Activated CD4-positive, alpha-beta T cell treated with anti-CD3 and anti-CD28 coated beads, Interleukin-2, amount 10 ng/mL, durations not matched to agents 7 days and 5 days (primary cell): ENCODE measurements around the gene UQCR11. TPM values are rescaled to one million over a fixed set of nuclear protein-coding genes. Genes with fewer than 3 reads are reported as not detected.
A peak's percentile ranks its signal among the peaks of the same experiment; 100 is the strongest.

Experiments used
- CTCF ChIA-PET: fragments of 350-600 bp; sonication (Branson Sonifier 250); formaldehyde crosslinking; loops from one replicate; lab custom pipeline; 2021; ENCODE audit warnings: antibody characterized with exemption; lab: Charles Lee
- POLR2A ChIA-PET: fragments of 350-600 bp; sonication (Branson Sonifier 250); formaldehyde crosslinking; loops from one replicate; lab custom pipeline; 2021; ENCODE audit warnings: antibody characterized with exemption; lab: Charles Lee
- DNase-seq: peaks from one replicate; pipeline ENCODE4 v3.0.0-alpha.2; 2020
- H3K27ac Mint-ChIP-seq: one replicate; pipeline ENCODE4 v1.8.0; 2021; ENCODE audit warnings: mild to moderate bottlenecking, moderate library complexity, mixed read lengths
- H3K27me3 Mint-ChIP-seq: one replicate; pipeline ENCODE4 v1.8.0; 2021; ENCODE audit warnings: mixed read lengths
- H3K36me3 Mint-ChIP-seq: one replicate; pipeline ENCODE4 v1.8.0; 2021; ENCODE audit warnings: low read depth, mixed read lengths
- H3K4me1 Mint-ChIP-seq: one replicate; pipeline ENCODE4 v1.8.0; 2021; ENCODE audit warnings: mixed read lengths
- H3K4me3 Mint-ChIP-seq: one replicate; pipeline ENCODE4 v1.8.0; 2021; ENCODE audit warnings: mild to moderate bottlenecking, moderate library complexity, mixed read lengths
- H3K9me3 Mint-ChIP-seq: one replicate; pipeline ENCODE4 v1.8.0; 2021; ENCODE audit warnings: mixed read lengths
- total RNA-seq, 2 experiments: library from RNA; stranded (reverse); gene quantifications; one replicate each; pipeline ENCODE4 v1.2.3, GENCODE V29; 2021

UQCR11 gene
- total RNA-seq: 100 to 1,000 TPM; 144 to 184 TPM

GRCh38 chr19:1605236-1606137 is at the start of gene UQCR11:
UQCR11 (minus strand) TSS chr19:1605462; CDS start chr19:1605409, 53 bp downstream.
- ChIA-PET CTCF (interaction anchor here (1.0 to 3.2 kb wide), 5 partner anchors 12 to 45 kb away, joined by 3 to 13 read pairs (median 3); partner anchors contain the start of gene MBD3), POLR2A (interaction anchor here (0.5 to 1.0 kb wide), 2 partner anchors 13 to 742 kb away, joined by 3 to 7 read pairs; partner anchors contain the start of gene MBD3)
- H3K4me1 Mint-ChIP-seq: peaks cover 56% of the 10 kb centered on the region
- H3K36me3 Mint-ChIP-seq: peaks cover 9% of the 10 kb centered on the region
- no peaks in the 10 kb centered on the region for H3K9me3 Mint-ChIP-seq
- DNase-seq: peak; percentile 94
- H3K27ac Mint-ChIP-seq: peak within 1 kb of the TSS; percentile 99
- no peaks in the 10 kb centered on the region for H3K27me3 Mint-ChIP-seq
- peak within 1 kb of the TSS; percentile 99 for H3K4me3 Mint-ChIP-seq

- DNase-seq: no peak
- H3K36me3 Mint-ChIP-seq: peaks cover 5% of the 10 kb centered on the region
- H3K4me3 Mint-ChIP-seq: no peak overlapping the region
- ChIA-PET POLR2A (no interaction called here), CTCF (interaction anchor here (1.0 to 1.1 kb wide), 2 partner anchors 10 to 32 kb away, joined by 3 read pairs; no protein-coding TSS in a partner anchor)
- no peaks in the 10 kb centered on the region for H3K27me3 Mint-ChIP-seq
- H3K4me1 Mint-ChIP-seq: peaks cover 19% of the 10 kb centered on the region
- H3K27ac Mint-ChIP-seq: peak overlapping the region; percentile 25
- H3K9me3 Mint-ChIP-seq: no peaks in the 10 kb centered on the region
Observed at GRCh38 chr19:1654178-1654792, 49.0 kb upstream of the UQCR11 start.

GRCh38 chr19:1653300-1653628 is 48.0 kb upstream of the UQCR11 start:
- POLR2A ChIA-PET: no interaction called here
- H3K36me3 Mint-ChIP-seq: peaks cover 5% of the 10 kb centered on the region
- CTCF ChIA-PET: interaction anchor here (0.9 kb wide), 1 partner anchor 35 kb away, joined by 4 read pairs; no protein-coding TSS in a partner anchor

DNA sequence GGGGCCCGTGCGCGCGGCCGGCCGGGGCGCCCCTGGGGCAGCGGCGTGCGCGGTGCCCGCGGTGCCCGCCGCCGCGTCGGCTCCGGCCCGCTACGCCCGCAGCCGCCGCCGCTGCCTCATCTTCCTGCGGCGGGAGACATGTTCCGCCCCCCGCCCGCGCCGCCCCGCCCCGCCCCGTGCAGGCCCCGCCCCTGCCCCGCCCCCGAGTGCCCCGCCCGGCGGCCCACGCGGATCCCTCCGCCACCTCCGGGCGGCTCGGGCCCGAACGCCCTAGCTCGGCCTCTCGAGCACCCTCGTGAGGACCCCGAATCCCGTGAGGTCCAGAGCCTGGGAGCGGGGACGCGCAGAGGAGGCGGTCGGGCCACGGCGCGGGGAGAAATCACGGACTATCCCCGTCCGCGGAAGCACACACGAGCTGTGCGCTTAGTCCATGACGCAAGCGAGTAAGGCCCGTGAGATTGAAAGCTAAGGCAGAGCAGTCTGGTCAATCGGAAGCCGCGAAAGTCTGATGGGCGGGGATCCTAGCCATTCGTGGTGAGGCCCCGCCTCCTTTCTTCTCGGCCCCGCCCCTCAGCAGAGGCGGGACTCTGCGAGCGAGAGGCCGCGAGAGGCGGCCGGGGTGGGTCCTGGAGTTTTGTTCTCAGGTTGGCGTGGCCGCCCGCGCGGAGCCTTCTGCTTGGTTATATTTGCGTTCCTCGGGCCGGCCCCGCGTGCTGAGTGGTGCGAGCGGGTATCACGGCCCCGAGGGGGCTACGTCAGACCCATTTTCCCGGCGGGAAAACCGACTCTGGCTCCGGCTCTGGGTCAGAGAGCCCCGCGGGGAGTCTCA is 47.4 kb upstream of the UQCR11 start, which contains the start of gene TCF3:
Gene TCF3, minus strand, starts transcription at position 145 of the 829 bp plus-strand sequence. CDS start 2,367 bp downstream, outside the sequence.
- ChIA-PET POLR2A (no interaction called here), CTCF (interaction anchor here (0.9 kb wide), 1 partner anchor 34 kb away, joined by 4 read pairs; no protein-coding TSS in a partner anchor)
- peaks cover 22% of the 10 kb centered on the region for H3K4me1 Mint-ChIP-seq
- peak within 1 kb of the TSS; percentile 74 for H3K4me3 Mint-ChIP-seq
- peak within 1 kb of the TSS; percentile 88 for H3K27ac Mint-ChIP-seq
- H3K36me3 Mint-ChIP-seq: peaks cover 5% of the 10 kb centered on the region
- peak; percentile 98 for DNase-seq
- H3K9me3 Mint-ChIP-seq: no peaks in the 10 kb centered on the region
- H3K27me3 Mint-ChIP-seq: no peaks in the 10 kb centered on the region

More at GRCh38 chr19:1653300-1653628, 48.0 kb upstream of the UQCR11 start:
- DNase-seq: no peak
- no peaks in the 10 kb centered on the region for H3K9me3 Mint-ChIP-seq
- H3K27ac Mint-ChIP-seq: peak overlapping the region; percentile 88
- H3K4me1 Mint-ChIP-seq: peaks cover 22% of the 10 kb centered on the region
- no peaks in the 10 kb centered on the region for H3K27me3 Mint-ChIP-seq
- peak overlapping the region; percentile 65 for H3K4me3 Mint-ChIP-seq

- DNase-seq: peak; percentile 42
- H3K36me3 Mint-ChIP-seq: peaks cover 5% of the 10 kb centered on the region
- H3K9me3 Mint-ChIP-seq: no peaks in the 10 kb centered on the region
- peak overlapping the region; percentile 80 for H3K27ac Mint-ChIP-seq
- no peaks in the 10 kb centered on the region for H3K27me3 Mint-ChIP-seq
- POLR2A ChIA-PET: interaction anchor here (0.7 kb wide), 2 partner anchors 58 to 115 kb away, joined by 3 read pairs; no protein-coding TSS in a partner anchor
- CTCF ChIA-PET: interaction anchor here (0.6 to 1.6 kb wide), 4 partner anchors 8 to 137 kb away, joined by 3 to 7 read pairs (median 4); no protein-coding TSS in a partner anchor
- H3K4me1 Mint-ChIP-seq: peaks cover 22% of the 10 kb centered on the region
- H3K4me3 Mint-ChIP-seq: peak overlapping the region; percentile 74
Observed at GRCh38 chr19:1651568-1652291, 46.5 kb upstream of the UQCR11 start.

GRCh38 chr19:1650650-1651567 is 45.6 kb upstream of the UQCR11 start:
- peak; percentile 61 for DNase-seq
- Mint-ChIP-seq H3K27ac (peak overlapping the region; percentile 80), H3K4me1 (peaks cover 22% of the 10 kb centered on the region), H3K9me3 (no peaks in the 10 kb centered on the region), H3K4me3 (peak overlapping the region; percentile 74), H3K36me3 (peaks cover 5% of the 10 kb centered on the region), H3K27me3 (no peaks in the 10 kb centered on the region)
- ChIA-PET POLR2A (interaction anchor here (0.7 kb wide), 2 partner anchors 57 to 116 kb away, joined by 3 read pairs; no protein-coding TSS in a partner anchor), CTCF (interaction anchor here (0.6 to 1.6 kb wide), 7 partner anchors 9 to 137 kb away, joined by 3 to 7 read pairs (median 3); no protein-coding TSS in a partner anchor)

GRCh38 chr19:1649706-1650649 is 44.7 kb upstream of the UQCR11 start:
- DNase-seq: no peak
- CTCF ChIA-PET: interaction anchor here (1.0 to 1.6 kb wide), 3 partner anchors 22 to 138 kb away, joined by 3 to 5 read pairs (median 3); no protein-coding TSS in a partner anchor
- H3K4me3 Mint-ChIP-seq: peak overlapping the region; percentile 74
- H3K4me1 Mint-ChIP-seq: peaks cover 22% of the 10 kb centered on the region
- H3K9me3 Mint-ChIP-seq: no peaks in the 10 kb centered on the region
- peak overlapping the region; percentile 80 for H3K27ac Mint-ChIP-seq
- POLR2A ChIA-PET: no interaction called here
- H3K36me3 Mint-ChIP-seq: peaks cover 5% of the 10 kb centered on the region
- H3K27me3 Mint-ChIP-seq: no peaks in the 10 kb centered on the region

GRCh38 chr19:1648920-1649541 is 43.8 kb upstream of the UQCR11 start:
- no peak overlapping the region for H3K27ac Mint-ChIP-seq
- no peaks in the 10 kb centered on the region for H3K27me3 Mint-ChIP-seq
- POLR2A ChIA-PET: no interaction called here
- CTCF ChIA-PET: no interaction called here
- DNase-seq: no peak
- no peak overlapping the region for H3K4me3 Mint-ChIP-seq
- H3K36me3 Mint-ChIP-seq: peaks cover 5% of the 10 kb centered on the region
- H3K4me1 Mint-ChIP-seq: peaks cover 22% of the 10 kb centered on the region
- no peaks in the 10 kb centered on the region for H3K9me3 Mint-ChIP-seq

DNA sequence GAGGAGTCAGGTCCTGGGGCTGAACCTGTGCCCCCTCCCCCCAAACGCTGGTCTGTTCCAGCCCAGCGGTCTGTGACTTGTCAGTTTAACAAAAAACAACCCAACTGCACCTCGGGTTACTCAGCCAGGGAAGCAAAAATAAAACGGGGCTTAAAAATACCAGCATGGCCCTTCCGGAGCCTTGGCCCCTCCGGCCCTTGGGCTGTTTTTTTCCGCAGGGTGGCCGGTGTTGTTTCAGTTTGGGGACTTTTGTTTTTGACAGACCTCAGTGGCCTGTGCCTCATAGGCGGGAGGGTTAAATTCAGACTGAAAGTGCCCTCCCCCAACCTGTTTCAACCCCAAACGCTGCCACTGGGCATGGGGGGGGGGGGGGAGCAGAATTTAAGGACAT is 43.2 kb upstream of the UQCR11 start:
- POLR2A ChIA-PET: no interaction called here
- no peak overlapping the region for H3K4me3 Mint-ChIP-seq
- peaks cover 5% of the 10 kb centered on the region for H3K36me3 Mint-ChIP-seq
- H3K9me3 Mint-ChIP-seq: no peaks in the 10 kb centered on the region
- no peak for DNase-seq
- CTCF ChIA-PET: no interaction called here
- no peak overlapping the region for H3K27ac Mint-ChIP-seq
- H3K4me1 Mint-ChIP-seq: peaks cover 22% of the 10 kb centered on the region
- H3K27me3 Mint-ChIP-seq: no peaks in the 10 kb centered on the region
